ENCODE data around the gene FAM171A2.

DNA sequence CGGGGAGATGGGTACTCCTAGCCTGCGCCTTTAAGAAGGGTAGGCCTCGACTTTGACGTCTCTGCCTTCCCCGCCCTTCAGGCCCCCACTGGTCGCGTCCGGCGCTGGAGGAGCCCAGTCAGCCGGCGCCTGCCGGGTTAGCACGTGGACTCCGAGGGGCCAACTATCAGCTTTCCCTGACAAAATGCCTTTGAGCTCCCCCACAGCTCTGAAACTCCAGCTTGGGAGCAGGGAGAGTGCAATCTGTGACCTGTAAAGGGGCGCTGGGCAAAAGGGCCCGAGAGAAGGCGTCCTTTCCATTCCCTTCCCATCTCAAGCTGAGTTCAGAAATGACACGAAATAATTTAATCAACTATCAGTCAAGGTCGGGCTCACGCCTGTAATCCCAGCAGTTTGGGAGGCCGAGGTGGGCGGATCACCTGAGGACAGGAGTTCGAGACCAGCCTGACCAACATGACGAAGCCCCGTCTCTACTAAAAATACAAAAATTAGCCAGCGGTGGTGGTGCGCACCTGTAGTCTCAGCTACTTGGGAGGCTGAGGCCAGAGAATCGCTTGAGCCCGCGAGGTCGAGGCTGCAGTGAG, 36.7 kb downstream of the FAM171A2 start:
- TF ChIP-seq, protein P1, sequence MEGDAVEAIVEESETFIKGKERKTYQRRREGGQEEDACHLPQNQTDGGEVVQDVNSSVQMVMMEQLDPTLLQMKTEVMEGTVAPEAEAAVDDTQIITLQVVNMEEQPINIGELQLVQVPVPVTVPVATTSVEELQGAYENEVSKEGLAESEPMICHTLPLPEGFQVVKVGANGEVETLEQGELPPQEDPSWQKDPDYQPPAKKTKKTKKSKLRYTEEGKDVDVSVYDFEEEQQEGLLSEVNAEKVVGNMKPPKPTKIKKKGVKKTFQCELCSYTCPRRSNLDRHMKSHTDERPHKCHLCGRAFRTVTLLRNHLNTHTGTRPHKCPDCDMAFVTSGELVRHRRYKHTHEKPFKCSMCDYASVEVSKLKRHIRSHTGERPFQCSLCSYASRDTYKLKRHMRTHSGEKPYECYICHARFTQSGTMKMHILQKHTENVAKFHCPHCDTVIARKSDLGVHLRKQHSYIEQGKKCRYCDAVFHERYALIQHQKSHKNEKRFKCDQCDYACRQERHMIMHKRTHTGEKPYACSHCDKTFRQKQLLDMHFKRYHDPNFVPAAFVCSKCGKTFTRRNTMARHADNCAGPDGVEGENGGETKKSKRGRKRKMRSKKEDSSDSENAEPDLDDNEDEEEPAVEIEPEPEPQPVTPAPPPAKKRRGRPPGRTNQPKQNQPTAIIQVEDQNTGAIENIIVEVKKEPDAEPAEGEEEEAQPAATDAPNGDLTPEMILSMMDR (optimal IDR thresholded peaks at IDR 0.05 in 1 of 3, IDR thresholded peaks at IDR 0.05 in 1 of 3, conservative IDR thresholded peaks at IDR 0.05 in 1 of 3; ENCODE audit: extremely low read depth in 1 of 3, insufficient read depth in 2 of 3, low read length in 3 of 3) = no peak
- TF ChIP-seq EZH2 (IDR thresholded peaks at IDR 0.05; ENCODE audit: low read length) = no peak

Measured in keratinocyte (primary cell).